Kidney (tissue), 14 donors: ENCODE measurements around the gene ANO1. TPM values are rescaled to one million over a fixed set of nuclear protein-coding genes. Genes with fewer than 3 reads are reported as not detected.

Source experiments
- DNase-seq, 5 donors: peaks; one replicate each; pipeline ENCODE4 v3.0.0-alpha.2; 2013 to 2020
- FAIRE-seq: peaks from 2 replicates; lab custom pipeline; 2012; peaks lifted over from hg19 to GRCh38; lab: Jason Lieb, UNC
- H3K27ac ChIP-seq, 2 donors: one replicate each; pipeline ENCODE4 v1.7.0; 2013; ENCODE audit warnings: low read depth in 2 of 2, low read length in 2 of 2, inconsistent platforms in 1 of 2
- H3K27me3 ChIP-seq: one replicate; pipeline ENCODE4 v1.7.1; 2013; ENCODE audit warnings: low read length, inconsistent platforms; ENCODE audit not compliant: control insufficient read depth, insufficient read depth
- H3K36me3 ChIP-seq, 3 donors: one replicate each; pipeline versions ENCODE4 v1.7.0 to v1.7.1; 2013; ENCODE audit warnings: low read length in 3 of 3, control low read depth in 1 of 3, inconsistent platforms in 1 of 3; ENCODE audit not compliant: insufficient read depth in 3 of 3, control insufficient read depth in 2 of 3
- H3K4me1 ChIP-seq, 3 donors: one replicate each; pipeline versions ENCODE4 v1.7.0 to v1.7.1; 2013; ENCODE audit warnings: low read length in 3 of 3, inconsistent platforms in 1 of 3, low read depth in 1 of 3; ENCODE audit not compliant: control insufficient read depth in 2 of 3, insufficient read depth in 2 of 3
- H3K4me3 ChIP-seq, 3 donors: one replicate each; pipeline versions ENCODE4 v1.7.0 to v1.8.1; 2013; ENCODE audit warnings: low read length in 3 of 3, control low read depth in 1 of 3, inconsistent platforms in 1 of 3
- H3K9ac ChIP-seq, 3 donors: one replicate each; pipeline versions ENCODE4 v1.7.0 to v1.7.1; 2013; ENCODE audit warnings: low read length in 3 of 3, control low read depth in 1 of 3, inconsistent platforms in 1 of 3
- H3K9me3 ChIP-seq, 3 donors: one replicate each; pipeline versions ENCODE4 v1.7.0 to v1.7.1; 2013; ENCODE audit warnings: low read length in 3 of 3, control low read depth in 1 of 3, inconsistent platforms in 1 of 3; ENCODE audit not compliant: control insufficient read depth in 2 of 3, insufficient read depth in 1 of 3
- CTCF ChIP-seq: IDR thresholded peaks from 3 replicates; pipeline ENCODE4 v1.5.1; 2012; ENCODE audit warnings: mild to moderate bottlenecking, moderate library complexity, borderline replicate concordance; ENCODE audit not compliant: insufficient read depth; ENCODE audit errors: extremely low read depth
- intact Hi-C: fragments of 100-400 bp; cut with DNase I; formaldehyde crosslinking; loops from one replicate; pipeline ENCODE4 v1.11.1; 2022
- polyA plus RNA-seq: library from polyadenylated mRNA; stranded (reverse); fragments of 350-450 nt; fragmentation: Illumina TruSeq; extraction: RNeasy Lipid Tissue Mini Kit (QIAGEN cat#74804); gene quantifications from one replicate; pipeline ENCODE4 v1.2.3, GENCODE V29; 2014; ENCODE audit warnings: low read depth, low replicate concordance; ENCODE audit not compliant: insufficient read depth
- total RNA-seq: library from RNA; stranded (reverse); fragmentation: NEBNext Ultra II Directional; extraction: Animal tissue kit (Norgen Biotek cat#: 25700); gene quantifications from one replicate; pipeline ENCODE4 v1.2.1, GENCODE V29; 2021
- donor health status: control.
- donor health status: control.
- donor health status: control.
- donor health status: control.
- donor health status: control.
- donor health status: DM: yes; HTN: yes; CAD: no.
- donor health status: Normal renal cell carcinoma (clear cell type).

Gene ANO1
- total and polyA plus RNA-seq, 2 donors from 2014 or later, result 2.0 to 15.1 TPM

GRCh38 chr11:70122490-70123198 lies 44.5 kb downstream of the ANO1 start:
- peak in 1 of 5 donors; percentile 13 for DNase-seq
- H3K4me1 ChIP-seq, result no peaks in the 10 kb centered on the region
- intact Hi-C loops, result no loop called here
- no peak overlapping the region for H3K4me3 ChIP-seq
- H3K27ac ChIP-seq, result no peak overlapping the region
- no peak for FAIRE-seq
- no peaks in the 10 kb centered on the region for H3K36me3 ChIP-seq
- H3K9me3 ChIP-seq, result no peaks in the 10 kb centered on the region
- H3K27me3 ChIP-seq, result no peaks in the 10 kb centered on the region
- no peak for TF ChIP-seq CTCF
- H3K9ac ChIP-seq, result no peak overlapping the region

GRCh38 chr11:70123711-70124110 lies 45.6 kb downstream of the ANO1 start:
- no peak overlapping the region for H3K4me3 ChIP-seq
- no peaks in the 10 kb centered on the region for H3K4me1 ChIP-seq
- no peaks in the 10 kb centered on the region for H3K9me3 ChIP-seq
- H3K36me3 ChIP-seq, result no peaks in the 10 kb centered on the region
- no peaks in the 10 kb centered on the region for H3K27me3 ChIP-seq
- TF ChIP-seq CTCF, result no peak
- intact Hi-C loops, result no loop called here
- FAIRE-seq (no peak), DNase-seq (no peak)
- H3K27ac ChIP-seq, result no peak overlapping the region
- H3K9ac ChIP-seq, result no peak overlapping the region

- DNase-seq (peak in 3 of 5 donors; percentile 20 to 83 (median 58)), FAIRE-seq (no peak)
- no peak overlapping the region for H3K27ac ChIP-seq
These were observed 46.3 kb downstream of the ANO1 start for GRCh38 chr11:70124321-70125000.

More at GRCh38 chr11:70124321-70125000, 46.3 kb downstream of the ANO1 start:
- no peaks in the 10 kb centered on the region for H3K9me3 ChIP-seq
- H3K4me1 ChIP-seq, result no peaks in the 10 kb centered on the region
- H3K36me3 ChIP-seq, result no peaks in the 10 kb centered on the region
- no peaks in the 10 kb centered on the region for H3K27me3 ChIP-seq
- H3K9ac ChIP-seq, result no peak overlapping the region
- no peak for TF ChIP-seq CTCF
- intact Hi-C loops, result no loop called here
- no peak overlapping the region for H3K4me3 ChIP-seq
